Lung (tissue), 12 donors: Measurements from ENCODE around the gene EMILIN3. TPM values are rescaled to one million over a fixed set of nuclear protein-coding genes. Genes with fewer than 3 reads are reported as not detected.

Experiments used
- ATAC-seq: fragments of 200-7000 bp; cut with Tn5 transposase; one replicate; pipeline ENCODE4 v1.9.1; 2020; ENCODE audit warnings: moderate number of reproducible peaks; ENCODE audit not compliant: insufficient read depth, low FRiP score
- DNase-seq, 3 donors: peaks; one replicate each; pipeline ENCODE4 v3.0.0-alpha.2; 2013 to 2017
- H3K27ac ChIP-seq, 2 donors: one replicate each; pipeline ENCODE4 v1.5.1; 2013; ENCODE audit warnings: mild to moderate bottlenecking in 2 of 2, moderate library complexity in 2 of 2, control low read depth in 1 of 2, inconsistent platforms in 1 of 2, low read depth in 1 of 2, low read length in 1 of 2
- H3K27me3 ChIP-seq, 3 donors: one replicate each; pipeline ENCODE4 v1.5.1; 2013; ENCODE audit warnings: low read length in 2 of 3; ENCODE audit not compliant: control insufficient read depth in 3 of 3, insufficient read depth in 3 of 3
- H3K36me3 ChIP-seq, 4 donors: one replicate each; pipeline ENCODE4 v1.5.1; 2013; ENCODE audit warnings: low read length in 4 of 4, mild to moderate bottlenecking in 1 of 4, moderate library complexity in 1 of 4; ENCODE audit not compliant: control insufficient read depth in 4 of 4, insufficient read depth in 4 of 4
- H3K4me1 ChIP-seq, 5 donors: one replicate each; pipeline ENCODE4 v1.5.1; 2013; ENCODE audit warnings: low read length in 5 of 5, mild to moderate bottlenecking in 2 of 5, moderate library complexity in 1 of 5; ENCODE audit not compliant: control insufficient read depth in 5 of 5, insufficient read depth in 5 of 5
- H3K4me3 ChIP-seq: one replicate; pipeline ENCODE4 v1.5.1; 2013; ENCODE audit warnings: mild to moderate bottlenecking, control low read depth, moderate library complexity
- H3K9ac ChIP-seq, 2 donors: one replicate each; pipeline ENCODE4 v1.5.1; 2013; ENCODE audit warnings: low read length in 2 of 2, control low read depth in 1 of 2; ENCODE audit not compliant: insufficient read depth in 1 of 2
- H3K9me3 ChIP-seq, 4 donors: one replicate each; pipeline ENCODE4 v1.5.1; 2013; ENCODE audit warnings: low read length in 3 of 4, mild to moderate bottlenecking in 1 of 4, moderate library complexity in 1 of 4; ENCODE audit not compliant: control insufficient read depth in 4 of 4, insufficient read depth in 3 of 4
- WGBS, 2 donors: extraction: QIAGEN DNeasy Blood & Tissue Kit; methylation state at CpG; one replicate each; pipeline ENCODE4 v1.1.7; 2013; 5-methylcytosine and 5-hydroxymethylcytosine counted together
- polyA plus RNA-seq, 2 donors: library from polyadenylated mRNA; stranded (reverse); fragments of 200-250 nt; gene quantifications; one replicate each; pipeline ENCODE4 v1.2.1, GENCODE V29; 2013
- total RNA-seq, 2 donors: library from RNA; depleted of rRNA in 1 of 2; stranded (reverse); fragments of >200 nt in 1 of 2; gene quantifications; one replicate each; pipeline ENCODE4 v1.2.1, GENCODE V29; 2014 to 2021
- TF ChIP-seq, protein P1 (sequence below): IDR thresholded peaks from 2 replicates; pipeline ENCODE4 v1.5.1; 2012; ENCODE audit warnings: mild to moderate bottlenecking; ENCODE audit errors: control extremely low read depth, extremely low read depth
- donor health status: control.
- donor health status: control.
- donor health status: Bipolar disorder and iron deficiency.
- donor health status: healthy.
- donor health status: DM: yes; HTN: yes; CAD: no.

EMILIN3 gene
- total and polyA plus RNA-seq, 4 donors, result 0.06 to 1.7 (median 0.29) TPM

DNA sequence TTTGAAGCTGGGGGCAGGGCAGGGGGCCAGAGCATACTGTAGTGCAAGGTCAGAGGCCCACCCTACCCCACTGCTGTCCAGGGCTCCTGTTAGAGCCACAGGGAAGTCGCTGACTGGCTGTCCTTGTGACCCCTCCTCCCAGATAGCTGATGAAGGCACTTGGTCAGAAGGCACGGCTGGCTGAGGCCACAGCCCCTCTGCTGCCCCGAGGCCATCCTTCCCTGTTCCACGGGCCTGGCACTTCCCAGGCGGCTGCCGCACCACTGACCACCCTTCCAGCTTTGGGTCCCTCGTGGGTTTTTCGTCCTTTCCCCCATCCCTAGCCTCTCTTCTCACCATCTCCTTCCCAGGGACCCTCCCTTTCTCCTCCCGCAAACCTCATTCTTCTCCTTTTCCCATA, 9.2 kb upstream of the EMILIN3 start:
- H3K27me3 ChIP-seq, result peaks cover 0 to 5% (median 0%) of the 10 kb centered on the region in 3 donors
- no peaks in the 10 kb centered on the region for H3K36me3 ChIP-seq
- peaks cover 0 to 4% (median 0%) of the 10 kb centered on the region in 5 donors for H3K4me1 ChIP-seq
- no peak overlapping the region for H3K4me3 ChIP-seq
- 75 to 78% methylated on average over 9 of the region's 9 CpGs for WGBS, 2 donors
- no peak overlapping the region for H3K27ac ChIP-seq
- TF ChIP-seq, protein P1, sequence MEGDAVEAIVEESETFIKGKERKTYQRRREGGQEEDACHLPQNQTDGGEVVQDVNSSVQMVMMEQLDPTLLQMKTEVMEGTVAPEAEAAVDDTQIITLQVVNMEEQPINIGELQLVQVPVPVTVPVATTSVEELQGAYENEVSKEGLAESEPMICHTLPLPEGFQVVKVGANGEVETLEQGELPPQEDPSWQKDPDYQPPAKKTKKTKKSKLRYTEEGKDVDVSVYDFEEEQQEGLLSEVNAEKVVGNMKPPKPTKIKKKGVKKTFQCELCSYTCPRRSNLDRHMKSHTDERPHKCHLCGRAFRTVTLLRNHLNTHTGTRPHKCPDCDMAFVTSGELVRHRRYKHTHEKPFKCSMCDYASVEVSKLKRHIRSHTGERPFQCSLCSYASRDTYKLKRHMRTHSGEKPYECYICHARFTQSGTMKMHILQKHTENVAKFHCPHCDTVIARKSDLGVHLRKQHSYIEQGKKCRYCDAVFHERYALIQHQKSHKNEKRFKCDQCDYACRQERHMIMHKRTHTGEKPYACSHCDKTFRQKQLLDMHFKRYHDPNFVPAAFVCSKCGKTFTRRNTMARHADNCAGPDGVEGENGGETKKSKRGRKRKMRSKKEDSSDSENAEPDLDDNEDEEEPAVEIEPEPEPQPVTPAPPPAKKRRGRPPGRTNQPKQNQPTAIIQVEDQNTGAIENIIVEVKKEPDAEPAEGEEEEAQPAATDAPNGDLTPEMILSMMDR, result no peak
- no peak for ATAC-seq
- H3K9ac ChIP-seq, result no peak overlapping the region
- no peak for DNase-seq
- H3K9me3 ChIP-seq, result peaks cover 0 to 16% (median 2%) of the 10 kb centered on the region in 4 donors

DNA sequence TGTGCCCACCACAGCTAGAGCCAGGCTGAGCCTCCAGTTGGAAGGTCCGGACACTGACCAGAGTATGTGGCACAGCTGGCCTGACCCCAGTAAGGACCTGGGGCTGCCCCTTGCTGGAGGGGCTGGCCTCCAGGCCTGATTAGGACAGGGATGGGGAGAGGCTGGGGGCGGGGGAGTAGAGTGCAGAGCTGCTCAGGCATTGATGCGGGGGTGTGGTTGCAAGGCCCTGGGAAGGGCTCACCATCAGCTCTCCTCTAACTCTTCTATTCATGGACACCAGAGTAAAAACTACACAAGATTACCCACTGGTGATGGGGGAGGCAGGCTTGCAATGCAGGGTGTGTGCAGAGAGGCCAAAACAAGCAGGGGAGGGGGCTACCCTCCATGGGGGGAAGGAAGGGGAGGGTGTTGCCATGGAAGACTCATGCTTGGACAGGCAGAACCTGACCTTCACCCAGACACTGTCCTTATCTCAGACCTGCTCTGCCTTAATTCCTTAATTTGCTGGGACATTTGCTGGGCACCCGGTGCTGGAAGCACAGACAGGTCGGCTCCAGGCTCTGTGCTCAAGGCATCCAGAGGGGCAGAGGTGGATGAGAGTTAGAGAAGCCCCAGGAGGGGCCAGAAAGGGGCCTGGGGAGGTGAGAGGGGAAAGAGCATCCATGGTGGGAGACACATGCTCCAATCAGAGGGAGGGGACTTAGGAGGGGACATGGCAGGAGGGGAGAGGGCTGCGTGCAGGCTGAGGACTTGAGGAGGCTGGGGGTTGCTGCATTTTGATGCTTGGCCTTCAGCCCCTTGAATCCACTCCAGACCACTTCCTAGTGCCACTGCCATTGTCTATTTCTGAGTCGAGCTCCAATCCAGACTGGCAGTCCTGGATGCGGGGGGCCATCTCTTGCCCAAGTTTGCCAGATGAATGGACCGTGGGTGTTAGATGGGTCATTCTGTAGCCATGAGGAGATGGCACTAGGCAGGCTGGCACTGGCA, 7.6 kb upstream of the EMILIN3 start:
- DNase-seq, result no peak
- H3K4me3 ChIP-seq, result no peak overlapping the region
- no peaks in the 10 kb centered on the region for H3K36me3 ChIP-seq
- peaks cover 0 to 5% (median 0%) of the 10 kb centered on the region in 3 donors for H3K27me3 ChIP-seq
- H3K9me3 ChIP-seq, result peaks cover 0 to 21% (median 2%) of the 10 kb centered on the region in 4 donors
- ATAC-seq, result no peak
- H3K4me1 ChIP-seq, result no peaks in the 10 kb centered on the region
- no peak overlapping the region for H3K9ac ChIP-seq
- 83 to 84% methylated on average over 9 of the region's 9 CpGs for WGBS, 2 donors
- no peak overlapping the region for H3K27ac ChIP-seq
- TF ChIP-seq, protein P1, result no peak

DNA sequence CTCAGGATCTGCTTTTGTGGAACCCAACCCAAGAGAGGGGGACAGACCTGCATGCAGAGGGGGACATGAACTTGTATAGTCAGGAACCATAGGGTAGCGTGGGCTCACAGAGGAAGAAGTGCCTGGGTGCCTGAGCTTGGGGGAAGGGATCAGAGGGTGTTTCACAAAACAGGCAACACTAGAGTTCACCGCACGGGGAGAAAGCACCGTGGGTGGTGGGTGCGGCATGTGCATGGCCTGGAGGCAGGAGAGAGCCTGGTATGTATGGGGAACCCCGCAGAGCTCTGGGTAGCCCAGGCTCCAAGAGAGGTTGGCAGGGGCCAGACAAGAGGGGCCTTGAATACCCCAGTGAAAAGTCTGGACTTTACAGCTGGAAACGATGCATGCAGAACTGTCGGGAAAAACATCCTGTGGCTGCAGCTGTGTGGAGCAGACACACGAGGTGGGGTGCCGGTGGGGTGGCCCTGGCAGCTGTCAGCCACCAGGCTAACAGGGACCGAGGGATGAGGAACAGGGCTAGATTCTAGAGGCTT, 6.7 kb upstream of the EMILIN3 start:
- DNase-seq, result no peak
- WGBS, 2 donors, result 81 to 86% methylated on average over 11 of the region's 11 CpGs

More for the DNA sequence above, 6.7 kb upstream of the EMILIN3 start:
- TF ChIP-seq, protein P1, result no peak
- Histone ChIP-seq H3K9me3 (peaks cover 0 to 21% (median 2%) of the 10 kb centered on the region in 4 donors), H3K4me3 (no peak overlapping the region), H3K27me3 (peaks cover 0 to 8% (median 0%) of the 10 kb centered on the region in 3 donors), H3K4me1 (no peaks in the 10 kb centered on the region), H3K9ac (no peak overlapping the region), H3K27ac (no peak overlapping the region), H3K36me3 (no peaks in the 10 kb centered on the region)
- ATAC-seq, result no peak
